Effector memory CD8-positive, alpha-beta T cell (primary cell): ENCODE measurements around the gene IL2RG.

Experiments
- ATAC-seq: fragments of 150-1000 bp; cut with Tn5 transposase; replicated peaks from 2 replicates; pipeline ENCODE4 v1.10.0; 2021; ENCODE audit warnings: mild to moderate bottlenecking, moderate library complexity
- DNase-seq, 3 experiments: peaks; one replicate each; pipeline ENCODE4 v3.0.0; 2021
- H3K27ac Mint-ChIP-seq, 2 donors: one replicate each; pipeline ENCODE4 v1.8.0; 2022; ENCODE audit warnings: mild to moderate bottlenecking in 2 of 2, mixed read lengths in 2 of 2, moderate library complexity in 2 of 2
- H3K27me3 Mint-ChIP-seq, 2 donors: one replicate each; pipeline ENCODE4 v1.8.0; 2022; ENCODE audit warnings: mixed read lengths in 2 of 2
- H3K36me3 Mint-ChIP-seq: one replicate; pipeline ENCODE4 v1.8.0; 2022; ENCODE audit warnings: mild to moderate bottlenecking, moderate library complexity, mixed read lengths; ENCODE audit not compliant: insufficient read depth
- H3K4me1 Mint-ChIP-seq, 2 donors: one replicate each; pipeline ENCODE4 v1.8.0; 2022; ENCODE audit warnings: low read depth in 2 of 2, mixed read lengths in 2 of 2
- H3K4me3 Mint-ChIP-seq, 2 donors: one replicate each; pipeline ENCODE4 v1.8.0; 2022; ENCODE audit warnings: mild to moderate bottlenecking in 2 of 2, mixed read lengths in 2 of 2, moderate library complexity in 2 of 2
- H3K9me3 Mint-ChIP-seq, 2 donors: one replicate each; pipeline ENCODE4 v1.8.0; 2022; ENCODE audit warnings: mixed read lengths in 2 of 2

The IL2RG gene

DNA sequence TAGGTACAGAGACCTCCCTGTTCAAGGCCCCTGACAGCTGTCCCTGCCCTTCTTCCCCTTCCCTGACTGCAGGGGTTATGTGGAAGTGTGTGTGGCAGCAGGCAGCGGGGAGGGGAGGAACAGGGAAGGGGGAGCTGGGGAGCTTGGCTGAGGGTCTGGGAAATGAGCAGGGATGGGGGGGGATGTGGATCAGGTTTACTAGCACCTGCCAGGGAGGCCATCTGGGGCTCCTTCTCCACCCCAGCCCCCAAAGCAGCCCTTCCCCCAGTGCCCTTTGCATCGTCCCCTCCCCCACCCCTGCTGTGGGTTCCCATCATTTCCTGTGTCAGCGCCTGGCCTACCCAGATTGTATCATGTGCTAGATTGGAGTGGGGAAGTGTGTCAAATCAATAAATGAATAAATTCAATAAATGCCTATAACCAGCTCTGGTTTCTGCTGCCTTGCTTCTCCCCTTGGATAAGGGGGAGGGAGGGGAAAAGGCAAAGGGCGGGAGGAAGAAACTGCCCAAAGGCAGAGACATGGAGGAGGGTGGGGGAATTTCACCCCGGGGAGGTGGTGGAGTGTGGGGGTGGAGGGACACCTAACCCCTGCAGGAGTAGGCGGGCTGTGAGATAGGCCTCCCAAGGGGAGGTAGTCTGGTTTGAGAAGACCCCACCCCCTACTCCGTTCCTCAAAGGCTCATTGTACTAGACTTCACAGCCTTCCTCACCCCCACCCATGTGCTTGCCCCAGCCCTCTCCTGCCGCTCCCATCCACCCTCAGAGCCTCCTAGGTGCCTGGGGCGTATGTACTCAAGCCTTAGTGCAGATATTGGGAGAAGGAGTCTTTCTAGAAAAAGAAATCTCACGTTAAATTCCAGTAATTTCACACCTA lies 8.0 kb downstream of the IL2RG start:
- peak overlapping the region; percentile 93 for H3K27ac Mint-ChIP-seq
- no peaks in the 10 kb centered on the region for H3K9me3 Mint-ChIP-seq
- no peaks in the 10 kb centered on the region for H3K27me3 Mint-ChIP-seq
- peak overlapping the region; percentile 77 to 78 for H3K4me3 Mint-ChIP-seq
- H3K36me3 Mint-ChIP-seq = peaks cover 65% of the 10 kb centered on the region
- ATAC-seq (peak; percentile 65), DNase-seq (peak; percentile 52 to 57 (median 53))
- peaks cover 64 to 65% of the 10 kb centered on the region in 2 donors for H3K4me1 Mint-ChIP-seq

DNA sequence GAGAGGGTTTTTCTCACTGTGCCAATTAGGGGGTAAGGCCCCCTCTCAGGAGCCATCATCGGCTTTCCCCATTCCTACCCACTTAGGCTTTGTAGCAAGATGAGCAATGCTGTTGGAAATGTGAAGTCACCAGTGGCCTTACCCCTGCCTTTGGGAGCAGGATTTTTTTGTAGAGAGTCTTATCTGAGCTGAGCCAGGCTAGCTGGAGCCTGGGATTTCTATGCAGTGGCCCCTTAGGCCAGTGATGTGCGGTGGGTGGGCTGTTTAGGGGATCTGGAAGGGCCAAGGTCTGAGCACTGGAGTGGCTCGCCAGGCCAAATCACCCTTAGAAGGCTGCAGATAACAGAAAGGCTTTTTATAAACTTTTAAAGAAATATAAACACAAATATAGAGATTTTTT lies 9.1 kb downstream of the IL2RG start:
- peak overlapping the region; percentile 77 to 78 for H3K4me3 Mint-ChIP-seq
- no peaks in the 10 kb centered on the region for H3K27me3 Mint-ChIP-seq
- peaks cover 60% of the 10 kb centered on the region in 2 donors for H3K4me1 Mint-ChIP-seq
- peaks cover 55% of the 10 kb centered on the region for H3K36me3 Mint-ChIP-seq
- ATAC-seq (no peak), DNase-seq (no peak)
- no peaks in the 10 kb centered on the region for H3K9me3 Mint-ChIP-seq
- H3K27ac Mint-ChIP-seq = peak overlapping the region; percentile 93

DNA sequence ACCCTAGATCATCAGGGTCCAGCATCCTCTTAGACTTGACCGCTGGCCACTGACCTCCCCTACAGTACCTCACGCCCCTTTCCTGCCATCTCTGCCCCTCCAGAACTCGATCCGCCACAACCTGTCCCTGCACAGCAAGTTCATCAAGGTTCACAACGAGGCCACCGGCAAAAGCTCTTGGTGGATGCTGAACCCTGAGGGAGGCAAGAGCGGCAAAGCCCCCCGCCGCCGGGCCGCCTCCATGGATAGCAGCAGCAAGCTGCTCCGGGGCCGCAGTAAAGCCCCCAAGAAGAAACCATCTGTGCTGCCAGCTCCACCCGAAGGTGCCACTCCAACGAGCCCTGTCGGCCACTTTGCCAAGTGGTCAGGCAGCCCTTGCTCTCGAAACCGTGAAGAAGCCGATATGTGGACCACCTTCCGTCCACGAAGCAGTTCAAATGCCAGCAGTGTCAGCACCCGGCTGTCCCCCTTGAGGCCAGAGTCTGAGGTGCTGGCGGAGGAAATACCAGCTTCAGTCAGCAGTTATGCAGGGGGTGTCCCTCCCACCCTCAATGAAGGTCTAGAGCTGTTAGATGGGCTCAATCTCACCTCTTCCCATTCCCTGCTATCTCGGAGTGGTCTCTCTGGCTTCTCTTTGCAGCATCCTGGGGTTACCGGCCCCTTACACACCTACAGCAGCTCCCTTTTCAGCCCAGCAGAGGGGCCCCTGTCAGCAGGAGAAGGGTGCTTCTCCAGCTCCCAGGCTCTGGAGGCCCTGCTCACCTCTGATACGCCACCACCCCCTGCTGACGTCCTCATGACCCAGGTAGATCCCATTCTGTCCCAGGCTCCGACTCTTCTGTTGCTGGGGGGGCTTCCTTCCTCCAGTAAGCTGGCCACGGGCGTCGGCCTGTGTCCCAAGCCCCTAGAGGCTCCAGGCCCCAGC lies 10.5 kb downstream of the IL2RG start:
- no peak for ATAC-seq
- H3K4me1 Mint-ChIP-seq = peaks cover 52% of the 10 kb centered on the region in 2 donors
- DNase-seq = no peak
- no peaks in the 10 kb centered on the region for H3K9me3 Mint-ChIP-seq
- peak overlapping the region; percentile 68 to 93 for H3K27ac Mint-ChIP-seq
- H3K27me3 Mint-ChIP-seq = no peaks in the 10 kb centered on the region
- H3K36me3 Mint-ChIP-seq = peaks cover 47% of the 10 kb centered on the region
- peak overlapping the region in 1 of 2 donors; percentile 46 for H3K4me3 Mint-ChIP-seq

DNA sequence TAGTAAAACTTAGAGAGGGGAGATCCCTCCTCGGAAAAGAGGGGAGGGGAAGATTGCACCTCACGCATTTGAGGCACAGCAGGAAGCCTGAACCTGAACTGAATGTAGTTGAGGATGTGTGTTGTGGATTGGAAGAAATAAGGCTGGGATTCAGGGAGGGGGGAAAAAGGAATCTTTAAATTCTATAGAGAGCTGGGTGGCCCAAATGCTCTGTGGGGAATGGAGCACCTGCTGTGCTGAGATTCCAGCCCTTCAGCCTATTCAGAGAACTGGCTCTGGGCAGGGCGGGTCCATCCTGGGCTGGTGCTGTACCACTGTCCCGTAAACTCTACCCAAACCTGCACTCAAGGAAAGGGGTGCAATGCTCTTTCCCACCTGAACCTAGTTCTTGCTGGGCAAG lies 11.6 kb downstream of the IL2RG start:
- Mint-ChIP-seq H3K9me3 (no peaks in the 10 kb centered on the region), H3K27ac (peak overlapping the region; percentile 68 to 88), H3K36me3 (peaks cover 43% of the 10 kb centered on the region), H3K27me3 (no peaks in the 10 kb centered on the region), H3K4me1 (peaks cover 45 to 53% of the 10 kb centered on the region in 2 donors), H3K4me3 (peak overlapping the region in 1 of 2 donors; percentile 25)
- ATAC-seq (no peak), DNase-seq (no peak)

DNA sequence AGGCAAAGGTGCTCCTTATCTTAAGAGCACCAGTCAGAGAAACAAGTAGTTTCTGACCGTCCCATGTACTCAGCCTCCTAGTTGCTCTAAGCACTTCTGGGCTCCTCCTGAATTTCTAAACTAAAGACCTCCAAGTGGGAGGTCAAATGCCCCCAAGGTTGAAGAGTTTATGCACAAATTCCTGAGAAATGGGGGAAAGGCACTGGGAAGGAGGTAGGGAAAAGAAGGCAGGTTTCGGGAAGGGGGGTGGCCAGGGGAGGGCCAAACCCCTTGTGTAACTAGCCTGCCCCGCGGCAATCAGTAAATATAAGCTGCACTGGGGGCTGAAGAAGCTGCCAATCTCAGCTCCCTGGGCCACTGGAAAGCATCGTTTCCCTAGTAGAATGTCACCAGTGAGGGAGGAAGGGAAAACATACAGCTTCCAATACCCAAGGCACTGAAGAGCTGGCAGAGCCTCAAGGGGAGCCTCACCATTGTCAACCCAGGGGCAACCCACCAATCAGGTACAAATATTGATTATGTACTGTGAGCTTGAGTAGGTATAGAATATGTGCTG lies 12.3 kb downstream of the IL2RG start:
- DNase-seq = no peak
- Mint-ChIP-seq H3K4me3 (peak overlapping the region in 1 of 2 donors; percentile 25), H3K4me1 (peaks cover 38 to 47% of the 10 kb centered on the region in 2 donors), H3K27me3 (no peaks in the 10 kb centered on the region), H3K27ac (peak overlapping the region; percentile 68 to 88), H3K36me3 (peaks cover 38% of the 10 kb centered on the region), H3K9me3 (no peaks in the 10 kb centered on the region)
- ATAC-seq = no peak

DNA sequence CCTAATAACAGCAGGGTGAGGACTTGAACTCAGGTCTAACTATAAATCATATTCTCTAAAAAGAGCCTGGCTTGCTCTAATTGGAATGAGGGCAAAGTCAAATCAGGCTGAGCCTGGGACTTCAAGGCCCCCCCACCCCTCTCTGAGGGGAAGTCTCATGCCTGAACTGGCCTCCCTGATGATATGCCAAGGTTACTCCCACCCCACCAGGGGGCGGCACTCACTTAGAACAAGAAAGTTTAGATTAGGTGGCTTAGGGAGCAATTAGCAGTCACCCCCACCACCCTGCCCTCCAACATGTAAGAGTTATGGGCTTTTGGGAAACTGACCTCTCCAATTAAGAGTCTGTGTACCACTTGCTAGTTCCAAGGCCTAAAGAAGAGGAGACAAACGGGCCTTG lies 13.1 kb downstream of the IL2RG start:
- Mint-ChIP-seq H3K4me1 (peaks cover 31 to 43% of the 10 kb centered on the region in 2 donors), H3K4me3 (peak overlapping the region; percentile 40 to 41), H3K36me3 (peaks cover 31% of the 10 kb centered on the region), H3K27me3 (no peaks in the 10 kb centered on the region), H3K27ac (peak overlapping the region in 1 of 2 donors; percentile 68), H3K9me3 (no peaks in the 10 kb centered on the region)
- DNase-seq (peak; percentile 67 to 76 (median 74)), ATAC-seq (peak; percentile 45)

DNA sequence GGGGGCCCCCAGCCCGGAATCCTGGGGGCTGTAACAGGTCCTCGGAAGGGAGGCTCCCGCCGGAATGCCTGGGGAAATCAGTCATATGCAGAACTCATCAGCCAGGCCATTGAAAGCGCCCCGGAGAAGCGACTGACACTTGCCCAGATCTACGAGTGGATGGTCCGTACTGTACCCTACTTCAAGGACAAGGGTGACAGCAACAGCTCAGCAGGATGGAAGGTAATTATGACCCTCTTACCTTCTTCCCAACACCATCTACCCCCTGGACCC lies 14.7 kb downstream of the IL2RG start:
- ATAC-seq = no peak
- H3K4me3 Mint-ChIP-seq = peak overlapping the region; percentile 93 to 95
- H3K27me3 Mint-ChIP-seq = no peaks in the 10 kb centered on the region
- DNase-seq = no peak
- H3K27ac Mint-ChIP-seq = peak overlapping the region; percentile 35 to 95
- peaks cover 21 to 37% of the 10 kb centered on the region in 2 donors for H3K4me1 Mint-ChIP-seq
- peaks cover 19% of the 10 kb centered on the region for H3K36me3 Mint-ChIP-seq
- no peaks in the 10 kb centered on the region for H3K9me3 Mint-ChIP-seq

DNA sequence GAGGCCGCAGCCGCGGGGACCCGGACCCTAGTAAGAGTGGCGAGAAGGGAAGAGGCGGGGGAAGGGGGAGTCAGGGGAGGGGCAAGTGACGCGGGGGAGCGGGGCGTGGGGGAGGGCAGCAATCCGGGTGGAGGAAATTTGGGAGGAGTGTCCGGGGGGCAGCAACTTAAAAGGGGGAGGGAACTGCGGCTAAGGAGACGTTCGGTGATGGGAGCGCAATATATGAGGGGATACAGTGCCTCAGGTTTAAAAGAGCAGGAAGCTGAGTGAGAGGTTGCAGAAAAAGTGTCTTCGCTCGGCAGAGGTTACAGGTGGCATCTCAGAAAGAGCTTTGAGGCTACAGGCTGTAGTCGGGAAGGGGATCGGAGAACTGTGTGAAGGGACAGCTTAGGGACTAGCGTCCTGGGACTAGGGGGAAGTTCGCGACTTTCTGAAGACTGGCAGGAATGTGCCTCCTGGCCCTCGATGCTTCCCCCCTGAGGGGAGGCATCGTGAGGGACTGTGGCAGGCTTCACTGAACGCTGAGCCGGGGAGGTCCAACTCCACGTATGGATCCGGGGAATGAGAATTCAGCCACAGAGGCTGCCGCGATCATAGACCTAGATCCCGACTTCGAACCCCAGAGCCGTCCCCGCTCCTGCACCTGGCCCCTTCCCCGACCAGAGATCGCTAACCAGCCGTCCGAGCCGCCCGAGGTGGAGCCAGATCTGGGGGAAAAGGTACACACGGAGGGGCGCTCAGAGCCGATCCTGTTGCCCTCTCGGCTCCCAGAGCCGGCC lies 15.2 kb downstream of the IL2RG start:
- H3K4me1 Mint-ChIP-seq = peaks cover 20 to 32% of the 10 kb centered on the region in 2 donors
- H3K27ac Mint-ChIP-seq = peak overlapping the region; percentile 95
- DNase-seq (peak in 1 of 3 experiments; percentile 53), ATAC-seq (peak; percentile 63)
- H3K36me3 Mint-ChIP-seq = peaks cover 14% of the 10 kb centered on the region
- H3K9me3 Mint-ChIP-seq = no peaks in the 10 kb centered on the region
- no peaks in the 10 kb centered on the region for H3K27me3 Mint-ChIP-seq
- peak overlapping the region; percentile 93 to 95 for H3K4me3 Mint-ChIP-seq

DNA sequence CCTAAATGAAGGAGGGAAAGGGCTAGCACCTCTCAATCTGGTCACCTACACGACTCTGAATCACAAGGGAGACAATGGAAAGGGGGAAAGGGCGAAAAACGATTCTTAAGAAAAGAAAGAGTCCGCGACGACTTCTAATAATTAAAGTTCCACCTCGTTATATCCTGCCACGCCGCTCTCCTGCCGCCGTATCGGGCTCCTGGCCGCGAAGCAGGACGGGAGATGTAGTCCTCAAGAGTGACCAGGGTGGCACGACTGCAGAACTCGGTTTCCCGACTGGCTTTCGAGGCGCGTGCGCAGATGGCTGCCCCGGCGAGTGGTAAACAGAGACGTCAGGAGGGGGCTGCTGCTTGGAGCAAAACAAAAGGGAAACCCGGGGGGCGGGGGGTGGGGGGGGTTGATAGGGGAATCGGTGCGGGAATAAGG lies 15.8 kb downstream of the IL2RG start, which contains the start of gene FOXO4:
TSS of gene FOXO4 (plus strand) at position 297 of the 426 bp plus-strand sequence. CDS start 678 bp downstream, outside the sequence.
- H3K9me3 Mint-ChIP-seq = no peaks in the 10 kb centered on the region
- ATAC-seq = peak; percentile 85

DNA sequence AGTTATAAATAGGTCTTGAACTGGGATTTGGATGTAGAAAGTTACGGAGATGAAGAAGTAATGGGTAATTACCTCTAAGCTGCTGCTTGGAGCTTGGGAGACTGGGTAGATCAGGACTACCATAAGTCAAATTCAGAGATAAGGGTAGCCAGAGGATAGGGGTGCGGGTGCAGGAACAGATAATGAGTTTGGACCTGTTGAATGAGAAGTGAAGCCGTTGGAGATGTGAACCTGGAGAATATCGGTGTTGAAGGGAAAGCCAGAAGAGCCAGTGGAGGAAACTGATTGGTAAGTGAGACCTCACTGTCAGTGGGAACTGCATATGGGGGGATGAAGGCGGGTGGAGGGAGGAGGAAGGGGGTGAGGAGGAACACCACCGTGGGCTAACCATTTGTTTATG lies 16.3 kb downstream of the IL2RG start:
- H3K36me3 Mint-ChIP-seq = peaks cover 8% of the 10 kb centered on the region
- H3K9me3 Mint-ChIP-seq = no peaks in the 10 kb centered on the region
- H3K27me3 Mint-ChIP-seq = no peaks in the 10 kb centered on the region
- peak overlapping the region; percentile 93 to 95 for H3K4me3 Mint-ChIP-seq
- DNase-seq (no peak), ATAC-seq (no peak)
- H3K4me1 Mint-ChIP-seq = peaks cover 17 to 24% of the 10 kb centered on the region in 2 donors
- H3K27ac Mint-ChIP-seq = peak overlapping the region; percentile 95

More for the DNA sequence above, 15.8 kb downstream of the IL2RG start, which contains the start of gene FOXO4:
- peaks cover 17 to 26% of the 10 kb centered on the region in 2 donors for H3K4me1 Mint-ChIP-seq
- peak within 1 kb of the TSS; percentile 93 to 95 for H3K4me3 Mint-ChIP-seq
- no peaks in the 10 kb centered on the region for H3K27me3 Mint-ChIP-seq
- peaks cover 8% of the 10 kb centered on the region for H3K36me3 Mint-ChIP-seq
- DNase-seq = peak; percentile 81 to 83 (median 81)
- H3K27ac Mint-ChIP-seq = peak within 1 kb of the TSS; percentile 95

DNA sequence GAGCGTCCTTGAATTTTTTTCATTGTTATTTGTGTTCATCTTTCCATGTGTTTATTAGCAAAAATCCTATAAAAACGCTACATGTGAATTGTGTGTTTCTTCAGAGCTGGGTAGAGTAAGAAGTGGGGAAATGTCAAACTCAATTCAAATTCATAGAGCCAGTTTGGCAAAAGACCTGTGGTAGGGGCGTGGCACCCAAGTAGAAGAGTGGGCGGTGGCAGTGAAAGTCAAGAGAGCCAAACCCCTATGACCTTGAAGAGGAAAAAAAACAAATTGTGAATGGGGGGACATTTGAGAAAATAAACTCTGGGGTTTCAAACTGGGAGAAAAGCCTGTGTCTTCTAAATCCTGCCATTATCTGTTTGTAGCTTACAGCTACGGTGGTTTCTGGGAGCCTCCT lies 20.1 kb downstream of the IL2RG start:
- DNase-seq (no peak), ATAC-seq (no peak)
- no peaks in the 10 kb centered on the region for H3K27me3 Mint-ChIP-seq
- H3K4me3 Mint-ChIP-seq = no peak overlapping the region
- H3K36me3 Mint-ChIP-seq = peaks cover 8% of the 10 kb centered on the region
- H3K9me3 Mint-ChIP-seq = no peaks in the 10 kb centered on the region
- peaks cover 3 to 11% of the 10 kb centered on the region in 2 donors for H3K4me1 Mint-ChIP-seq
- no peak overlapping the region for H3K27ac Mint-ChIP-seq

DNA sequence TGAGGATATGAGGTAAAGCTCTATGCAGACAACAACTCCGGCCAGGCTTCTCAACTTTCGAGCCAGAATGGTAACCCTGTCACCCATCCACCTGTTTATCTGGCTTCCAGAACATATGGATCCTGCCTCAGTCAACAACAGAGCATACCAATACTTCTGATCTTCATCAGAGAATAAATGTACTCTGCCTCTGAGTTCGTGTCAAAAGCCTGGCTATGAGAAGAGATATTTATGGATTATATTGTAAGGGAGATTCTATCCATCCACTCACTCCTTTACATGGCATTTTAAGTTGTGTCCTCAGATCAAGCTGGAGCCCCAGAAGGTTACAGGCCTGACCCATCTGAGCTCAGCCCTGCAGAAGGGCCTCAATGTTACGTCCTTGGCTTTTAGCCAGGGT lies 25.5 kb downstream of the IL2RG start:
- no peaks in the 10 kb centered on the region for H3K4me1 Mint-ChIP-seq
- no peaks in the 10 kb centered on the region for H3K36me3 Mint-ChIP-seq
- no peak overlapping the region for H3K27ac Mint-ChIP-seq
- ATAC-seq = no peak
- DNase-seq = no peak
- no peaks in the 10 kb centered on the region for H3K9me3 Mint-ChIP-seq
- H3K27me3 Mint-ChIP-seq = no peaks in the 10 kb centered on the region
- H3K4me3 Mint-ChIP-seq = no peak overlapping the region
